Sigmoid colon (tissue), 7 donors: ENCODE measurements around the gene ABCF2. TPM values are rescaled to one million over a fixed set of nuclear protein-coding genes. Genes with fewer than 3 reads are reported as not detected.

Experiments used
- DNase-seq: peaks from one replicate; pipeline ENCODE4 v3.0.0-alpha.2; 2019
- H3K27ac ChIP-seq, 4 donors: fragments of 200-600 bp; sonication (generic); one replicate each; pipeline ENCODE4 v1.5.1; 2016 to 2019; ENCODE audit warnings: mild to moderate bottlenecking in 1 of 4
- H3K27me3 ChIP-seq, 3 donors: fragments of 200-600 bp; sonication (generic); one replicate each; pipeline ENCODE4 v1.5.1; 2019; ENCODE audit warnings: mild to moderate bottlenecking in 1 of 3
- H3K36me3 ChIP-seq, 4 donors: fragments of 200-600 bp; sonication (generic); one replicate each; pipeline ENCODE4 v1.5.1; 2016 to 2019
- H3K4me1 ChIP-seq, 4 donors: fragments of 200-600 bp; sonication (generic); one replicate each; pipeline ENCODE4 v1.5.1; 2017 to 2019
- H3K4me3 ChIP-seq, 4 donors: fragments of 200-600 bp; sonication (generic); one replicate each; pipeline ENCODE4 v1.5.1; 2017 to 2019; ENCODE audit warnings: mild to moderate bottlenecking in 2 of 4, moderate library complexity in 1 of 4
- H3K9me3 ChIP-seq, 4 donors: fragments of 200-600 bp in 3 of 4; sonication (generic) in 3 of 4; one replicate each; pipeline versions ENCODE4 v1.5.1 to v1.6.1; 2013 to 2019
- CTCF ChIP-seq, 4 experiments: fragments of 450-650 bp in 3 of 4; fragments of 200-600 bp in 1 of 4; IDR thresholded peaks; one replicate each; pipeline ENCODE4 v1.5.1; 2016 to 2019; ENCODE audit warnings: antibody characterized with exemption in 4 of 4, mild to moderate bottlenecking in 3 of 4, moderate library complexity in 2 of 4
- EP300 ChIP-seq, 4 donors: sonication (generic); formaldehyde crosslinking; IDR thresholded peaks; one replicate each; pipeline ENCODE4 v1.6.1; 2017; ENCODE audit warnings: antibody characterized with exemption in 4 of 4
- POLR2A ChIP-seq, 2 donors: fragments of 450-650 bp; IDR thresholded peaks; one replicate each; pipeline ENCODE4 v1.6.1; 2016; ENCODE audit warnings: antibody characterized with exemption in 2 of 2, mild to moderate bottlenecking in 2 of 2, moderate library complexity in 2 of 2
- POLR2AphosphoS5 ChIP-seq, 4 donors: sonication (generic); formaldehyde crosslinking; IDR thresholded peaks; one replicate each; pipeline ENCODE4 v1.6.1; 2017; ENCODE audit warnings: antibody characterized with exemption in 4 of 4
- WGBS, 2 donors: extraction: QIAGEN DNeasy Blood & Tissue Kit; methylation state at CpG; one replicate each; pipeline ENCODE4 v1.1.7; 2013; 5-methylcytosine and 5-hydroxymethylcytosine counted together
- intact Hi-C: fragments of 100-400 bp; cut with DNase I; formaldehyde crosslinking; loops from one replicate; pipeline ENCODE4 v1.15.1; 2023
- polyA plus RNA-seq, 3 donors: library from polyadenylated mRNA; stranded (reverse); fragments of 200-250 nt; gene quantifications; one replicate each; pipeline ENCODE4 v1.2.3, GENCODE V29; 2013
- total RNA-seq, 4 donors: library from RNA; depleted of rRNA; stranded (reverse); fragments of >200 nt; gene quantifications; one replicate each; pipeline ENCODE4 v1.1.0, GENCODE V29; 2016
- donor health status: healthy with polysubstance abuse.
- donor health status: Bipolar disorder and iron deficiency.
- donor health status: healthy.

The ABCF2 gene
- total and polyA plus RNA-seq, 7 donors: 18.3 to 34.6 (median 28.2) TPM

DNA sequence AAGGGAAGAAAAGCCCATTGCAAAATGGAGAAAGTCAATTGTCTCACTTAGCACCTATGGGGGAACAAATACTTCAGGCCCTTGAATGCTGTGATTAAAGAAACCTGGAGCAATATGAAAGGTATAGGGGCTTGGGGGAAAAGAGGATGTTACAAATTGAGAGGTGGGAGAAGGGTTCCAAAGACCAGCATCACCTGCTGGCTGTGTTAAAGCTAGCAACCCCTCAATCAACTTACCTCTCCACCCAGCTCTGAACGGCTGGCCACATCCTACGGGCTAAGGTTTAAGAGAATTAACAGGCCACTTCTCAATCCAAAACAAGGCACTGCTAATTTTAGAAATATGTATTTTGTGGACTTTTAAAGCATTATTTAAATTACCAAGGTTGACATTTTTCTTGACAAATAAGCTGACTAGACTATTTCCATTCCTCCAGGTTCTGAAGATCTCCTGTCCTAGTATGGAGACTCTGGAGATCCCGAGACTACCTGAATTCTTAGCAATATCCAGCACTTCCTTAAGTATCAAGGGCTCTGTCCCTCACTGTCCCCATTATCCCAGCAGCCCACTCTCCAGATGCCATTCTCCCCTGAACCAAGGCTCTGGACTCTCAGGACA is 15.7 kb downstream of the ABCF2 start:
- Histone ChIP-seq H3K27me3 (peaks cover 0 to under 1% (median 0%) of the 10 kb centered on the region in 3 donors), H3K27ac (no peak overlapping the region), H3K4me3 (no peak overlapping the region), H3K36me3 (peaks cover 18 to 41% (median 25%) of the 10 kb centered on the region in 4 donors), H3K9me3 (no peaks in the 10 kb centered on the region), H3K4me1 (no peaks in the 10 kb centered on the region)
- intact Hi-C loops: no loop called here
- WGBS, 2 donors: 78 to 90% methylated on average over 3 of the region's 3 CpGs
- TF ChIP-seq POLR2A (IDR thresholded peaks at IDR 0.05) (no peak), EP300 (IDR thresholded peaks at IDR 0.05) (no peak), CTCF (IDR thresholded peaks at IDR 0.05) (no peak), POLR2AphosphoS5 (IDR thresholded peaks at IDR 0.05) (no peak)
- no peak for DNase-seq

GRCh38 chr7:151210087-151210854 is 16.7 kb downstream of the ABCF2 start, which contains the start of gene H2BK1:
Gene H2BK1, minus strand, starts transcription at chr7:151210488. Its CDS starts 170 bp downstream, at chr7:151210318.
- no peak for DNase-seq
- Histone ChIP-seq H3K36me3 (peaks cover 8 to 31% (median 15%) of the 10 kb centered on the region in 4 donors), H3K27ac (no peak within 1 kb of the TSS), H3K9me3 (no peaks in the 10 kb centered on the region), H3K4me3 (no peak within 1 kb of the TSS), H3K4me1 (no peaks in the 10 kb centered on the region), H3K27me3 (peaks cover 0 to 9% (median 0%) of the 10 kb centered on the region in 3 donors)
- TF ChIP-seq CTCF (IDR thresholded peaks at IDR 0.05) (no peak), POLR2AphosphoS5 (IDR thresholded peaks at IDR 0.05) (no peak), EP300 (IDR thresholded peaks at IDR 0.05) (no peak), POLR2A (IDR thresholded peaks at IDR 0.05) (no peak)
- intact Hi-C loops: no loop called here
- WGBS, 2 donors: 86 to 88% methylated on average over 17 of the region's 17 CpGs

DNA sequence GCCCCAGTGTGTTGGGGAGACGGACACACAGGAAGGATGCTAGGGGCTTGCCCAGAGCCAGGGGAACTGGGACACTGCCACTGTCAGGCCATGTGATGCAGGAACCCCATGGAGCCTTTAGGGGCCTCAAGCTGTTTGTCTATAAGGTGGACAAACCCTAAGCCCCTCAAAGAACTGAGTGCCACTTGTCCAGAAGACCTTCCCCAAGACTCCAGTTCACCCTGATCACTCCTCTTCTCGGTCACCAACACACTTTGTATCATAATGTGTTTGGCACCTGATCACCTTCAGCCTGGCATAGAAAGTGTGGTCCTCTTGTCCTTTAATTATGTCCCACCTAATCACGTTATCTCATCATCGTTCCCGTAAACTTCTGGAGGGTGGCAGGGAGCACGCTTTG is 17.4 kb downstream of the ABCF2 start:
- no peak for DNase-seq
- no peak overlapping the region for H3K27ac ChIP-seq
- H3K4me3 ChIP-seq: no peak overlapping the region
- WGBS, 2 donors: 81 to 90% methylated on average over 6 of the region's 6 CpGs
- H3K36me3 ChIP-seq: peaks cover 1 to 24% (median 8%) of the 10 kb centered on the region in 4 donors
- H3K27me3 ChIP-seq: peaks cover 0 to 13% (median 0%) of the 10 kb centered on the region in 3 donors
- H3K4me1 ChIP-seq: no peaks in the 10 kb centered on the region
- no peak for TF ChIP-seq CTCF (IDR thresholded peaks at IDR 0.05)
- no peak for TF ChIP-seq EP300 (IDR thresholded peaks at IDR 0.05)
- TF ChIP-seq POLR2A (IDR thresholded peaks at IDR 0.05): no peak
- no peak for TF ChIP-seq POLR2AphosphoS5 (IDR thresholded peaks at IDR 0.05)
- intact Hi-C loops: no loop called here
- H3K9me3 ChIP-seq: no peaks in the 10 kb centered on the region

- Histone ChIP-seq H3K27ac (no peak overlapping the region), H3K36me3 (peaks cover 0 to 12% (median 2%) of the 10 kb centered on the region in 4 donors), H3K27me3 (peaks cover 0 to 25% (median 0%) of the 10 kb centered on the region in 3 donors), H3K9me3 (no peaks in the 10 kb centered on the region), H3K4me1 (no peaks in the 10 kb centered on the region), H3K4me3 (no peak overlapping the region)
- 60 to 75% methylated on average over 9 of the region's 9 CpGs for WGBS, 2 donors
- intact Hi-C loops: no loop called here
- DNase-seq: no peak
- TF ChIP-seq EP300 (IDR thresholded peaks at IDR 0.05) (no peak), POLR2AphosphoS5 (IDR thresholded peaks at IDR 0.05) (no peak), POLR2A (IDR thresholded peaks at IDR 0.05) (no peak), CTCF (IDR thresholded peaks at IDR 0.05) (no peak)
These were observed 18.6 kb downstream of the ABCF2 start for GRCh38 chr7:151208253-151208862.
